KMS-11 (cell line): ENCODE data around the gene EVL.

Experiments used
- H2AFZ ChIP-seq: fragments of 200-600 bp; sonication (generic); 2 replicates; pipeline ENCODE4 v1.6.1; 2016; ENCODE audit warnings: antibody characterized with exemption, mixed run types, low read depth
- H3K27ac ChIP-seq: fragments of 200-600 bp; sonication (generic); 2 replicates; pipeline ENCODE4 v1.6.1; 2016; ENCODE audit warnings: mild to moderate bottlenecking, mixed run types
- H3K27me3 ChIP-seq: fragments of 200-600 bp; sonication (generic); 2 replicates; pipeline ENCODE4 v1.6.1; 2017; ENCODE audit warnings: mild to moderate bottlenecking, low read depth, mixed run types, moderate library complexity; ENCODE audit not compliant: insufficient read depth
- H3K36me3 ChIP-seq: fragments of 200-600 bp; sonication (generic); 2 replicates; pipeline ENCODE4 v1.6.1; 2017; ENCODE audit warnings: mild to moderate bottlenecking, mixed run types; ENCODE audit not compliant: insufficient read depth
- H3K4me1 ChIP-seq: fragments of 200-600 bp; sonication (generic); 2 replicates; pipeline ENCODE4 v1.6.1; 2016; ENCODE audit warnings: mild to moderate bottlenecking, low read depth, mixed run types; ENCODE audit not compliant: poor library complexity, severe bottlenecking
- H3K4me2 ChIP-seq: fragments of 200-600 bp; sonication (generic); 2 replicates; pipeline ENCODE4 v1.7.0; 2016; ENCODE audit warnings: mild to moderate bottlenecking, mixed run types
- H3K4me3 ChIP-seq: fragments of 200-600 bp; sonication (generic); IDR thresholded peaks from 2 replicates; pipeline ENCODE4 v1.6.1; 2017; ENCODE audit warnings: low read depth, low read length, mixed read lengths; ENCODE audit not compliant: insufficient read depth
- H3K79me2 ChIP-seq: fragments of 200-600 bp; sonication (generic); 2 replicates; pipeline ENCODE4 v1.6.1; 2016; ENCODE audit warnings: low read depth, mixed run types; ENCODE audit not compliant: insufficient read depth
- H3K9ac ChIP-seq: fragments of 200-600 bp; sonication (generic); 2 replicates; pipeline ENCODE4 v1.6.1; 2016; ENCODE audit warnings: mild to moderate bottlenecking, mixed run types
- H4K20me1 ChIP-seq: fragments of 200-600 bp; sonication (generic); 2 replicates; pipeline ENCODE4 v1.6.1; 2016; ENCODE audit warnings: mild to moderate bottlenecking, mixed run types; ENCODE audit not compliant: insufficient read depth
- TF ChIP-seq, protein P1 (sequence below): fragments of 200-600 bp; sonication (generic); conservative IDR thresholded peaks from 2 replicates; pipeline ENCODE4 v1.6.1; 2017; ENCODE audit warnings: low read depth, mild to moderate bottlenecking, antibody characterized with exemption, low read length, moderate library complexity, mixed read lengths

Gene EVL

DNA sequence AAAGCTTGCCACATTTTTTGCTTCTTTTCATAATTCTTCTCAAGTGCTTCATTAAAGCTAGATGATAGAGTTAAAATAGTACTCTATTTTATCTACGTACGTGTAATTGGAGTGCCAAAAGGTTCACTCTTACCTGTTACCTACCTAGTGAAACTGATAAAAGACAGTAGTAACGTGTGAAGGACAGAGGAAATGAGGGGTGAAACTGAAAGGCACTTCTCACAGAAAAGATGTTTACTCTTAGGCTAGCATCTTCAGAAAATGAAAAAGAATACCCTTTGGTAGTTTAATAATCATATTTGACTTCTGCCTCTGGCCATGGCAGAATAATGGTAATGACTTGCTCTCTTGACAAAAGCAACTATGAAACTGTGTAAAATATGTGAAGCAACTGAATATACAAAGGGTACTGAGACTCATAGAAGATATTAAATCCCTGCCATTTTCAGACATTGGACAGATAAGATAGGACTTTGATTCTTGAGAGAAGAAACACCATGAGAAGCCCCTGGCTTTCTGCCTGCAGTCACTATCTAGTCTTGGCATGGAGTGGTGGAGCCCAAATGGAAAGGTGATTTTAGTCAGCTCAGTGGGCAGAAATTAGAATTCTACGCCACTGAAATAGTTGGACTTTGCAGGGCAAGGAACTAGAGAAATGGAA is 6.3 kb upstream of the EVL start:
- Histone ChIP-seq H3K9ac (no peak overlapping the region), H3K27me3 (no peaks in the 10 kb centered on the region), H3K4me2 (peak overlapping the region; percentile 19; the same call in 1 of the 2 replicates), H3K79me2 (no peaks in the 10 kb centered on the region), H3K4me1 (peaks cover 16% of the 10 kb centered on the region), H2AFZ (no peak overlapping the region), H3K4me3 (no peak overlapping the region), H3K36me3 (no peaks in the 10 kb centered on the region), H4K20me1 (no peaks in the 10 kb centered on the region), H3K27ac (no peak overlapping the region)
- TF ChIP-seq, protein P1, sequence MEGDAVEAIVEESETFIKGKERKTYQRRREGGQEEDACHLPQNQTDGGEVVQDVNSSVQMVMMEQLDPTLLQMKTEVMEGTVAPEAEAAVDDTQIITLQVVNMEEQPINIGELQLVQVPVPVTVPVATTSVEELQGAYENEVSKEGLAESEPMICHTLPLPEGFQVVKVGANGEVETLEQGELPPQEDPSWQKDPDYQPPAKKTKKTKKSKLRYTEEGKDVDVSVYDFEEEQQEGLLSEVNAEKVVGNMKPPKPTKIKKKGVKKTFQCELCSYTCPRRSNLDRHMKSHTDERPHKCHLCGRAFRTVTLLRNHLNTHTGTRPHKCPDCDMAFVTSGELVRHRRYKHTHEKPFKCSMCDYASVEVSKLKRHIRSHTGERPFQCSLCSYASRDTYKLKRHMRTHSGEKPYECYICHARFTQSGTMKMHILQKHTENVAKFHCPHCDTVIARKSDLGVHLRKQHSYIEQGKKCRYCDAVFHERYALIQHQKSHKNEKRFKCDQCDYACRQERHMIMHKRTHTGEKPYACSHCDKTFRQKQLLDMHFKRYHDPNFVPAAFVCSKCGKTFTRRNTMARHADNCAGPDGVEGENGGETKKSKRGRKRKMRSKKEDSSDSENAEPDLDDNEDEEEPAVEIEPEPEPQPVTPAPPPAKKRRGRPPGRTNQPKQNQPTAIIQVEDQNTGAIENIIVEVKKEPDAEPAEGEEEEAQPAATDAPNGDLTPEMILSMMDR: no peak

DNA sequence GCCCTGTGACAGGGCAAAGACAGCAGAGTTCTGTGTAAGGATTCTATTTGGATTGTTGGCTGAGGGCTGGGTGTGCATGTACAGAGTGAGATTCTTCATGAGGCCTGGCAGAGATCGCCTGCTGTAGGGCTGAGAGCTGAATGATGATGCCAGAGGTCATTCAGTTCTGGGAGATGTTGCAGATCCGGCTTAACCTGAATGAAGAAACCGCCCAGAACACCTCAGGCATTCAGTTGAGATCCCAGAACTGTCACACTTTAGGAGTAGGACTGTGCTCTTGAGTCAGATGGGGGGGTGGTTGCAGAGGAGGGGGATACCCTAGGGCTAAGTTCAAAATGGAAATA is 5.8 kb upstream of the EVL start:
- TF ChIP-seq, protein P1: no peak
- Histone ChIP-seq H3K4me3 (no peak overlapping the region), H3K36me3 (no peaks in the 10 kb centered on the region), H3K9ac (no peak overlapping the region), H3K27me3 (no peaks in the 10 kb centered on the region), H3K27ac (no peak overlapping the region), H4K20me1 (no peaks in the 10 kb centered on the region), H3K79me2 (no peaks in the 10 kb centered on the region), H2AFZ (no peak overlapping the region), H3K4me2 (peak overlapping the region; percentile 19; the same call in 1 of the 2 replicates), H3K4me1 (peaks cover 21% of the 10 kb centered on the region)

DNA sequence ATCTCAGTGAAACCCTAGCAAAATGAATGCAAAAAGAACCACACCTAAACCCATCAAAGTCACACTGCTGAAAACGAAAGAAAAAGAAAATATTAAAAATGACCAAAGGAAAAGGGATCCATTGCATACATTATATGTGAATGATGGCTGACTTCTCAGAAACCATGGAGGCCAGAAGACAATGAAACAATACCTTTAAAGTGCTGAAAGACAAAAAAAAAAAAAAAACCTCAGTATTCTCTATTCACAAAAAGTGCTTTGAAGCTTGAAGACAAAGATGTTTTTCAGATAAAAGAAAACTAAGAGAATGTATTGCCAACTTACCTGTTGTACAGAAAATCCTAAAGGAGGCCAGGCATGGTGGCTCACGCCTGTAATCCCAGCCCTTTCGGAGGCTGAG is 4.5 kb upstream of the EVL start:
- TF ChIP-seq, protein P1: no peak
- H3K27me3 ChIP-seq: no peaks in the 10 kb centered on the region
- no peak overlapping the region for H3K9ac ChIP-seq
- no peaks in the 10 kb centered on the region for H3K36me3 ChIP-seq
- no peaks in the 10 kb centered on the region for H4K20me1 ChIP-seq
- H3K4me1 ChIP-seq: peaks cover 34% of the 10 kb centered on the region
- no peaks in the 10 kb centered on the region for H3K79me2 ChIP-seq
- H3K27ac ChIP-seq: no peak overlapping the region
- no peak overlapping the region for H3K4me2 ChIP-seq
- H3K4me3 ChIP-seq: no peak overlapping the region
- H2AFZ ChIP-seq: no peak overlapping the region

DNA sequence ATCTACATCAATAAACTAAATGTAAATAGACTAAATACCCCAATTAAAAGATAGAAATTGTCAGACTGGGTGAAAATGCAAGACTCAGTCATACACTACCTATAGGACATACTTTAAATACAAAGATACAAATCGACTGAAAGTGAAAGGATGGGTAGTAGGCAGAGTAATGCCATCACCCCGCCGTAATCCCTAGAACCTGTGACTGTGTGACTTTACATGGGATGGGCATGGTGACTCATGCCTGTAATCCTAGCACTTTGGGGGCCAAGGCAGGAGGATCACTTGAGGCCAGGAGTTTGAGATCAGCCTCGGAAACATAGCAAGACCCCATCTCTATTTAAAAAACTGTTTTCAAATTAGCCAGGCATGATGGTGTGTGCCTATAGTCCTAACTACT is 2.6 kb upstream of the EVL start:
- Histone ChIP-seq H3K27me3 (no peaks in the 10 kb centered on the region), H2AFZ (no peak overlapping the region), H3K27ac (no peak overlapping the region), H3K4me3 (no peak overlapping the region), H3K9ac (no peak overlapping the region), H3K4me1 (peaks cover 34% of the 10 kb centered on the region), H3K4me2 (no peak overlapping the region), H4K20me1 (no peaks in the 10 kb centered on the region), H3K79me2 (no peaks in the 10 kb centered on the region), H3K36me3 (no peaks in the 10 kb centered on the region)
- TF ChIP-seq, protein P1: no peak
